IMR-90 (cell line): ENCODE results near the gene CTIF. TPM values are rescaled to one million over a fixed set of nuclear protein-coding genes. Genes with fewer than 3 reads are reported as not detected.

Experiments used
- ATAC-seq: fragments of 200-7000 bp; cut with Tn5 transposase; 2 replicates; pipeline ENCODE4 v1.9.1; 2020; ENCODE audit warnings: low read depth, mild to moderate bottlenecking, moderate library complexity
- BruUV-seq: library from RNA; stranded (reverse); fragments of 400-500 nt; replicated peaks from 2 replicates; lab custom pipeline; 2021; lab: Mats Ljungman, UMichigan
- CTCF ChIA-PET: fragments of 300-600 bp; formaldehyde crosslinking; extraction: SDS; loops from one replicate; lab custom pipeline; 2021; ENCODE audit warnings: antibody characterized with exemption; lab: Yijun Ruan, JAX
- POLR2A ChIA-PET: fragments of 300-600 bp; sonication (Branson Sonifier 250); formaldehyde crosslinking; loops from one replicate; lab custom pipeline; 2022; ENCODE audit warnings: antibody characterized with exemption; ENCODE audit not compliant: unreplicated experiment; lab: Charles Lee
- DNase-seq: peaks from one replicate; pipeline ENCODE4 v3.0.0; 2013
- H2AFZ ChIP-seq: replicated peaks from 2 replicates; pipeline ENCODE3; 2013; ENCODE audit warnings: low read length, mild to moderate bottlenecking; ENCODE audit not compliant: poor library complexity
- H2AK5ac ChIP-seq: 2 replicates; pipeline ENCODE4 v1.6.1; 2013; ENCODE audit warnings: low read depth, low read length, inconsistent platforms
- H2AK9ac ChIP-seq: replicated peaks from 2 replicates; pipeline ENCODE3; 2013; ENCODE audit warnings: mild to moderate bottlenecking, low read depth, low read length, moderate library complexity; ENCODE audit not compliant: poor library complexity
- H2BK120ac ChIP-seq: 2 replicates; pipeline ENCODE4 v1.6.1; 2013; ENCODE audit warnings: low read depth, low read length, inconsistent platforms
- H2BK15ac ChIP-seq: 3 replicates; pipeline ENCODE4 v1.6.1; 2013; ENCODE audit warnings: low read depth, low read length, inconsistent platforms
- H2BK20ac ChIP-seq: 2 replicates; pipeline ENCODE4 v1.6.1; 2013; ENCODE audit warnings: low read depth, mild to moderate bottlenecking, inconsistent platforms, low read length, moderate library complexity
- H2BK5ac ChIP-seq: 2 replicates; pipeline ENCODE4 v1.6.1; 2013; ENCODE audit warnings: mild to moderate bottlenecking, low read depth, low read length, inconsistent platforms; ENCODE audit not compliant: poor library complexity, severe bottlenecking
- H3K14ac ChIP-seq: replicated peaks from 2 replicates; pipeline ENCODE4 v1.6.1; 2013; ENCODE audit warnings: low read depth, low read length, inconsistent platforms
- H3K18ac ChIP-seq: 2 replicates; pipeline ENCODE4 v1.6.1; 2013; ENCODE audit warnings: low read depth, low read length, control low read depth
- H3K23ac ChIP-seq: 2 replicates; pipeline ENCODE4 v1.6.1; 2013; ENCODE audit warnings: low read depth, low read length, inconsistent platforms
- H3K27ac ChIP-seq: 2 replicates; pipeline ENCODE4 v1.5.1; 2013; ENCODE audit warnings: mild to moderate bottlenecking, control low read depth, low read length; ENCODE audit not compliant: insufficient read depth
- H3K27me3 ChIP-seq: 2 replicates; pipeline ENCODE4 v1.6.1; 2013; ENCODE audit warnings: low read length; ENCODE audit not compliant: control insufficient read depth, insufficient read depth
- H3K36me3 ChIP-seq: 2 replicates; pipeline ENCODE4 v1.6.1; 2013; ENCODE audit warnings: low read length, mixed read lengths; ENCODE audit not compliant: control insufficient read depth, insufficient read depth
- H3K4ac ChIP-seq: 2 replicates; pipeline ENCODE4 v1.6.1; 2013; ENCODE audit warnings: low read depth, low read length, inconsistent platforms
- H3K4me1 ChIP-seq: 2 replicates; pipeline ENCODE4 v1.6.1; 2013; ENCODE audit warnings: low read length, mixed read lengths; ENCODE audit not compliant: control insufficient read depth, insufficient read depth
- H3K4me2 ChIP-seq: 2 replicates; pipeline ENCODE4 v1.6.1; 2013; ENCODE audit warnings: low read depth, mild to moderate bottlenecking, control low read depth, low read length, moderate library complexity
- H3K4me3 ChIP-seq: 2 replicates; pipeline ENCODE4 v1.5.1; 2013; ENCODE audit warnings: low read depth, mild to moderate bottlenecking, control low read depth, low read length, moderate library complexity; ENCODE audit not compliant: insufficient read depth
- H3K56ac ChIP-seq: 2 replicates; pipeline ENCODE4 v1.6.1; 2013; ENCODE audit warnings: low read length, inconsistent platforms; ENCODE audit not compliant: insufficient read depth; ENCODE audit errors: extremely low read depth
- H3K79me1 ChIP-seq, 2 experiments: 2 replicates each; pipeline ENCODE4 v1.6.1; 2013; ENCODE audit warnings: low read length in 2 of 2, inconsistent platforms in 1 of 2, low read depth in 1 of 2
- H3K9ac ChIP-seq: 2 replicates; pipeline ENCODE4 v1.6.1; 2013; ENCODE audit warnings: low read depth, low read length, control low read depth
- H3K9me1 ChIP-seq: 2 replicates; pipeline ENCODE4 v1.6.1; 2013; ENCODE audit warnings: low read length, inconsistent platforms; ENCODE audit not compliant: insufficient read depth
- H3K9me3 ChIP-seq: 2 replicates; pipeline ENCODE4 v1.6.1; 2013; ENCODE audit warnings: low read length; ENCODE audit not compliant: control insufficient read depth, insufficient read depth
- H4K20me1 ChIP-seq: 2 replicates; pipeline ENCODE4 v1.6.1; 2013; ENCODE audit warnings: low read length, inconsistent platforms; ENCODE audit not compliant: insufficient read depth
- H4K5ac ChIP-seq: 2 replicates; pipeline ENCODE4 v1.6.1; 2013; ENCODE audit warnings: mild to moderate bottlenecking, low read depth, low read length, control low read depth
- H4K8ac ChIP-seq, 2 experiments: 2 replicates each; pipeline ENCODE4 v1.6.1; 2013; ENCODE audit warnings: low read depth in 2 of 2, low read length in 2 of 2, control low read depth in 1 of 2, inconsistent platforms in 1 of 2
- H4K91ac ChIP-seq: 2 replicates; pipeline ENCODE4 v1.6.1; 2013; ENCODE audit warnings: low read depth, low read length, inconsistent platforms; ENCODE audit not compliant: insufficient read depth
- BHLHE40 ChIP-seq: fragments of 150-350 bp; IDR thresholded peaks from 2 replicates; pipeline ENCODE4 v1.6.1; 2016; ENCODE audit warnings: mild to moderate bottlenecking, low read depth, low read length
- CEBPB ChIP-seq: IDR thresholded peaks from 2 replicates; pipeline ENCODE4 v1.6.1; 2012; ENCODE audit warnings: low read depth, low read length, improper control_type of control experiment
- CHD1 ChIP-seq: IDR thresholded peaks from 2 replicates; pipeline ENCODE4 v1.6.1; 2012; ENCODE audit warnings: low read depth, low read length, improper control_type of control experiment
- CTCF ChIP-seq: conservative IDR thresholded peaks from 2 replicates; pipeline ENCODE4 v1.5.1; 2012; ENCODE audit warnings: mild to moderate bottlenecking, low read depth, low read length, improper control_type of control experiment
- ELK1 ChIP-seq: fragments of 150-350 bp; IDR thresholded peaks from 2 replicates; pipeline ENCODE4 v1.6.1; 2016; ENCODE audit warnings: low read depth, mild to moderate bottlenecking, low read length, moderate library complexity, borderline replicate concordance
- MAFK ChIP-seq: IDR thresholded peaks from 2 replicates; pipeline ENCODE4 v1.6.1; 2012; ENCODE audit warnings: low read depth, low read length, improper control_type of control experiment
- MAZ ChIP-seq: IDR thresholded peaks from 2 replicates; pipeline ENCODE4 v1.6.1; 2012; ENCODE audit warnings: low read depth, mild to moderate bottlenecking, low read length, improper control_type of control experiment, moderate library complexity, borderline replicate concordance
- MXI1 ChIP-seq: IDR thresholded peaks from 2 replicates; pipeline ENCODE4 v1.6.1; 2012; ENCODE audit warnings: low read depth, mild to moderate bottlenecking, low read length, moderate library complexity, borderline replicate concordance
- NFE2L2 ChIP-seq: fragments of 150-350 bp; IDR thresholded peaks from 2 replicates; pipeline ENCODE4 v1.6.1; 2016; ENCODE audit warnings: low read depth, mild to moderate bottlenecking, low read length
- POLR2A ChIP-seq: IDR thresholded peaks from 2 replicates; pipeline ENCODE4 v1.6.1; 2012; ENCODE audit warnings: mild to moderate bottlenecking, low read depth, low read length
- RAD21 ChIP-seq: IDR thresholded peaks from 2 replicates; pipeline ENCODE4 v1.6.1; 2012; ENCODE audit warnings: low read length, improper control_type of control experiment
- RFX5 ChIP-seq: IDR thresholded peaks from 2 replicates; pipeline ENCODE4 v1.8.0; 2012; ENCODE audit warnings: low read depth, mild to moderate bottlenecking, low read length, moderate library complexity
- SMC3 ChIP-seq: fragments of 150-350 bp; IDR thresholded peaks from 2 replicates; pipeline ENCODE4 v1.6.1; 2016; ENCODE audit warnings: low read depth, mild to moderate bottlenecking, antibody characterized with exemption, low read length, moderate library complexity
- USF2 ChIP-seq: fragments of 150-350 bp; IDR thresholded peaks from 2 replicates; pipeline ENCODE4 v1.6.1; 2017; ENCODE audit warnings: mild to moderate bottlenecking, antibody characterized with exemption, low read length, low read depth
- WGBS, 2 experiments: methylation state at CpG; one replicate each; pipeline versions ENCODE4 v1.1.5 to v1.1.7; 2013; ENCODE audit warnings: missing lambda C conversion rate in 2 of 2; ENCODE audit not compliant: insufficient read length in 1 of 2; ENCODE audit errors: extremely low coverage in 2 of 2; 5-methylcytosine and 5-hydroxymethylcytosine counted together
- dilution Hi-C: fragments of 300-500 bp; cut with HindIII; formaldehyde crosslinking; loops from one replicate; pipeline ENCODE4 v1.14.3; 2018; ENCODE audit warnings: low sequenced_read_pairs; ENCODE audit not compliant: unreplicated experiment
- in situ Hi-C: fragments of 300-500 bp; cut with MboI; formaldehyde crosslinking; loops from 3 replicates; pipeline ENCODE4 v1.14.3; 2019; ENCODE audit warnings: low sequenced_read_pairs, inconsistent platforms, mixed read lengths
- intact Hi-C: fragments of 100-400 bp; cut with micrococcal nuclease; formaldehyde crosslinking; loops from 2 replicates; pipeline ENCODE4 v1.10.0; 2022
- polyA plus RNA-seq, 3 experiments: library from polyadenylated mRNA; depleted of rRNA; stranded (reverse); fragments of >200 nt; gene quantifications; 2 replicates each; pipeline ENCODE4 v1.2.3, GENCODE V29; 2012; ENCODE audit warnings: low replicate concordance in 1 of 3
- total RNA-seq: library from RNA; depleted of rRNA; stranded (reverse); fragments of >200 nt; gene quantifications from 2 replicates; pipeline ENCODE4 v1.2.3, GENCODE V29; 2012

The CTIF gene
- total and polyA plus RNA-seq, 2 of the 4 experiments (the other 2 are of a cell fraction), result 25.1 to 57.0 TPM

- Histone ChIP-seq H2BK20ac (no peak overlapping the region), H3K23ac (0 out of 2 replicates have a peak overlapping the region, but pooled peaks have one; percentile 48), H4K91ac (no peak overlapping the region), H4K20me1 (peaks cover 62% of the 10 kb centered on the region), H2BK15ac (no peak overlapping the region), H3K14ac (no peak overlapping the region), H3K4ac (no peak overlapping the region; the same call in 1 of the 2 replicates), H2BK120ac (no peak overlapping the region), H3K4me3 (no peak overlapping the region), H2BK5ac (no peak overlapping the region), H3K27me3 (no peaks in the 10 kb centered on the region), H2AFZ (no peak overlapping the region), H3K79me1 (peaks cover 23 to 94% of the 10 kb centered on the region in 2 experiments; a peak in 3 of 4 replicates), H3K4me2 (no peak overlapping the region), H2AK5ac (no peak overlapping the region; the same call in 1 of the 2 replicates), H3K9me3 (no peaks in the 10 kb centered on the region), H3K4me1 (peaks cover 46% of the 10 kb centered on the region), H4K8ac (no peak overlapping the region), H3K27ac (no peak overlapping the region), H3K9me1 (peaks cover 42% of the 10 kb centered on the region), H4K5ac (no peak overlapping the region), H3K18ac (no peak overlapping the region), H3K56ac (no peak overlapping the region), H3K9ac (no peak overlapping the region), H2AK9ac (no peak overlapping the region), H3K36me3 (peaks cover 16% of the 10 kb centered on the region)
- dilution Hi-C loops, result no loop called here
- intact Hi-C loops, result loop anchor here (5.0 kb wide), 1 partner anchor 459 kb away; no protein-coding TSS in a partner anchor
- DNase-seq, result no peak
- in situ Hi-C loops, result no loop called here
- WGBS, 2 experiments, result 53% methylated on average over 3 of the region's 13 CpGs; no CpG with 5 or more reads in 1 of the 2 experiments
- ATAC-seq, result no peak
- BruUV-seq, result no TSS peak
- ChIA-PET CTCF (no interaction called here), POLR2A (interaction anchor here (0.6 kb wide), 1 partner anchor 13 kb away, joined by 3 read pairs; no protein-coding TSS in a partner anchor)
- TF ChIP-seq RAD21 (no peak), BHLHE40 (no peak), ELK1 (no peak), USF2 (no peak), RFX5 (no peak), MXI1 (no peak), SMC3 (no peak), POLR2A (no peak), CTCF (no peak), CEBPB (no peak), NFE2L2 (no peak), CHD1 (no peak), MAFK (no peak), MAZ (no peak)
These were observed 239.6 kb downstream of the CTIF start for GRCh38 chr18:48778344-48779011.
